Neural crest cell (in vitro differentiated cells): ENCODE measurements around the gene PRR5. TPM values are rescaled to one million over a fixed set of nuclear protein-coding genes. Genes with fewer than 3 reads are reported as not detected.

Source experiments
- DNase-seq: peaks from one replicate; pipeline ENCODE4 v3.0.0; 2021; ENCODE audit warnings: low read depth, mixed read lengths, low spot score
- H3K27ac Mint-ChIP-seq: one replicate; pipeline ENCODE4 v1.8.0; 2021; ENCODE audit warnings: mild to moderate bottlenecking, mixed read lengths; ENCODE audit not compliant: unreplicated experiment
- H3K27me3 Mint-ChIP-seq: 2 replicates; pipeline ENCODE4 v1.8.0; 2021; ENCODE audit warnings: low read depth, mild to moderate bottlenecking, mixed read lengths
- H3K36me3 Mint-ChIP-seq: 2 replicates; pipeline ENCODE4 v1.8.0; 2021; ENCODE audit warnings: low read depth, mild to moderate bottlenecking, mixed read lengths
- H3K4me1 Mint-ChIP-seq: 2 replicates; pipeline ENCODE4 v1.8.0; 2021; ENCODE audit warnings: mixed read lengths
- H3K4me3 Mint-ChIP-seq: one replicate; pipeline ENCODE4 v1.8.0; 2021; ENCODE audit warnings: mild to moderate bottlenecking, mixed read lengths
- H3K9me3 Mint-ChIP-seq: 2 replicates; pipeline ENCODE4 v1.8.0; 2021; ENCODE audit warnings: mixed read lengths
- total RNA-seq: library from RNA; stranded (reverse); gene quantifications from 2 replicates; pipeline ENCODE4 v1.2.1, GENCODE V29; 2021
- TF ChIP-seq, protein P1 (sequence below): fragments of 200-600 bp; sonication (generic); conservative IDR thresholded peaks from 2 replicates; pipeline ENCODE4 v1.5.0; 2021; ENCODE audit warnings: antibody characterized with exemption, mild to moderate bottlenecking

PRR5 gene
- total RNA-seq, 1 donor from 2014 or later: 11.9 TPM

DNA sequence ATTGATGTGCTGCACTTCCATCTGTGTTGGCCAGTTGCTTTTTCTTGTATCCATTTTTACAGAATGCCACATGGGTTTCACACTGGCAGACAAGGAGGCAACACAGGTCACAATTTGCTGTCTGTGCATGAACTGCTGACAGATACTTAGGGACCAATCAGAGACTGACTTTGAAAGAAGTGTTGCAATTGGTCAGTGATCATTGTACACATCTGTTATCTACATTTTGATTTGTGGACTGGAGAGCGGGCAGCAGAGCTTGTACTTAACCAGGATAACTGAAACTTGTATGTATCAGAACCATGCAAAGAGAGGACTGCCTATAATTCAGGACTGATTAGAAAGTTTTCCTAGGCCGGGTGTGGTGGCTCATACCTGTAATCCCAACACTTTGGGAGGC is 21.8 kb downstream of the PRR5 start:
- Mint-ChIP-seq H3K36me3 (no peaks in the 10 kb centered on the region), H3K9me3 (no peaks in the 10 kb centered on the region), H3K4me1 (peaks cover 14% of the 10 kb centered on the region), H3K4me3 (no peak overlapping the region), H3K27me3 (no peaks in the 10 kb centered on the region), H3K27ac (no peak overlapping the region)
- TF ChIP-seq, protein P1, sequence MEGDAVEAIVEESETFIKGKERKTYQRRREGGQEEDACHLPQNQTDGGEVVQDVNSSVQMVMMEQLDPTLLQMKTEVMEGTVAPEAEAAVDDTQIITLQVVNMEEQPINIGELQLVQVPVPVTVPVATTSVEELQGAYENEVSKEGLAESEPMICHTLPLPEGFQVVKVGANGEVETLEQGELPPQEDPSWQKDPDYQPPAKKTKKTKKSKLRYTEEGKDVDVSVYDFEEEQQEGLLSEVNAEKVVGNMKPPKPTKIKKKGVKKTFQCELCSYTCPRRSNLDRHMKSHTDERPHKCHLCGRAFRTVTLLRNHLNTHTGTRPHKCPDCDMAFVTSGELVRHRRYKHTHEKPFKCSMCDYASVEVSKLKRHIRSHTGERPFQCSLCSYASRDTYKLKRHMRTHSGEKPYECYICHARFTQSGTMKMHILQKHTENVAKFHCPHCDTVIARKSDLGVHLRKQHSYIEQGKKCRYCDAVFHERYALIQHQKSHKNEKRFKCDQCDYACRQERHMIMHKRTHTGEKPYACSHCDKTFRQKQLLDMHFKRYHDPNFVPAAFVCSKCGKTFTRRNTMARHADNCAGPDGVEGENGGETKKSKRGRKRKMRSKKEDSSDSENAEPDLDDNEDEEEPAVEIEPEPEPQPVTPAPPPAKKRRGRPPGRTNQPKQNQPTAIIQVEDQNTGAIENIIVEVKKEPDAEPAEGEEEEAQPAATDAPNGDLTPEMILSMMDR: no peak
- no peak for DNase-seq

DNA sequence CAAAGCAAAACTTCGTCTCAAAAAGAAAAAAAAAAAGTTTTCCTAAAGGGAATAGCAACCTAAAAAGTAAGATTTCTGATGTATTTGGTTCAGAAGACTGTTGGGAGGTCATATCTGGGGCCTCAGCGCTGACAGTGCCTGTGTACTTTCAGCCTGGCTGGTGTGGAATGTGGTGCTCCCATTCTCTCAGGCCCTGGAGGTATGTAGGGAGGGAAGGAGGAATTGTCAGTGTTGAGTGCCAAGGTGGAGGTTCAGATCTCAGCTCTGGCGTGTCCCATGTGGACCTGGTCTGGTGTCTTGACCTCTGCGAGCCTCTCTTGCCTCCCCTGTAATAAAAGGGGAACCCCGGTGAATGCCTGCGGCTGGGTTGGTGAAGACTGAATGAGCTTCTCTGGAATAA is 22.4 kb downstream of the PRR5 start:
- Mint-ChIP-seq H3K27me3 (no peaks in the 10 kb centered on the region), H3K4me1 (peaks cover 19% of the 10 kb centered on the region), H3K9me3 (no peaks in the 10 kb centered on the region), H3K36me3 (no peaks in the 10 kb centered on the region), H3K27ac (no peak overlapping the region), H3K4me3 (no peak overlapping the region)
- TF ChIP-seq, protein P1: no peak
- DNase-seq: no peak

DNA sequence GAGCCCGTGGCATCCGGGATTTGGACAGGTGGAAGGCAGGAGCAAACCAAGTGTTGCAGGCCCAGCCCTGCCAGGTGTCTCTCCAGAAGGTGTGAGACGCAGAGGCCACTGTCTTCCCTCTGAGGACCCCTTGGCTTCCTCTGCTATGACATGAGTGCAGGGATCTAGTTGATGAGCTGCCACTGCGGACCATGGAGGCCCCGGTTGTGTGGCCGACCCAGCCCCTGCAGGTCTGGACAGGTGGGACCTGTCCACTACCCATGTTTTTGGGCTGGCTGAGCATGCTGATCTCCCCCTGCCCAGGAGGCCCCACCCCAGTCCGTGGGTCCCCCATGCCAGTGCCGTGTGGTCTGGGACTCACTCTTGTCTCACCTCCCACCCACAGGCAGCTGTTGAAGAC is 22.9 kb downstream of the PRR5 start:
- no peak overlapping the region for H3K27ac Mint-ChIP-seq

DNA sequence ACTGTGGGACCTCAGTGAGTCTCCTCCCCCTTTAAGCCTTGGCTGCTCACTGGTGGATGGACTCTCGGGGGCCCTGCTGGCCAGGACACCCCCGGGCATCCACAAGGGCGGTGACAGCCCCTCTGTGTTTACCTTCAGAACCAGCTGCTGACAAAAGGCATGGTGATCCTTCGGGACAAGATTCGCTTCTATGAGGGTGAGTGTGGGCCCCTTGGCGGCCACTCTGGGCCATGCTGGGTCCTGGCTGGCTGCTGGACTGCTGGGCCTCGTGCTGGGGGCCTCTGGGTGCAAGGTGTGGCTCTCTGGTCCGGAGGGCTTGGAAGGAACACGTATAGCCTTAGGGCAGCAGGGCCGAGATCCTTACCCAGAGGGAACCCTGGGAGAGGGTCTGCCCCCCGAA is 24.4 kb downstream of the PRR5 start:
- TF ChIP-seq, protein P1: no peak
- H3K4me1 Mint-ChIP-seq: peaks cover 29% of the 10 kb centered on the region
- H3K36me3 Mint-ChIP-seq: peaks cover 3% of the 10 kb centered on the region
- no peaks in the 10 kb centered on the region for H3K27me3 Mint-ChIP-seq
- DNase-seq: no peak
- H3K27ac Mint-ChIP-seq: no peak overlapping the region
- H3K9me3 Mint-ChIP-seq: no peaks in the 10 kb centered on the region
- H3K4me3 Mint-ChIP-seq: no peak overlapping the region

More for the DNA sequence above, 22.9 kb downstream of the PRR5 start:
- no peaks in the 10 kb centered on the region for H3K36me3 Mint-ChIP-seq
- H3K9me3 Mint-ChIP-seq: no peaks in the 10 kb centered on the region
- H3K4me3 Mint-ChIP-seq: no peak overlapping the region
- H3K27me3 Mint-ChIP-seq: no peaks in the 10 kb centered on the region
- peaks cover 23% of the 10 kb centered on the region for H3K4me1 Mint-ChIP-seq
- no peak for DNase-seq
- TF ChIP-seq, protein P1: no peak

GRCh38 chr22:44727148-44727547 is 25.1 kb downstream of the PRR5 start:
- H3K36me3 Mint-ChIP-seq: peaks cover 3% of the 10 kb centered on the region
- DNase-seq: no peak
- H3K9me3 Mint-ChIP-seq: no peaks in the 10 kb centered on the region
- TF ChIP-seq, protein P1: no peak
- H3K4me1 Mint-ChIP-seq: peaks cover 27% of the 10 kb centered on the region
- no peak overlapping the region for H3K27ac Mint-ChIP-seq
- H3K4me3 Mint-ChIP-seq: no peak overlapping the region
- H3K27me3 Mint-ChIP-seq: no peaks in the 10 kb centered on the region

- no peak for DNase-seq
- Mint-ChIP-seq H3K27ac (no peak overlapping the region), H3K4me3 (no peak overlapping the region), H3K4me1 (peaks cover 24% of the 10 kb centered on the region), H3K27me3 (no peaks in the 10 kb centered on the region), H3K36me3 (peaks cover 3% of the 10 kb centered on the region), H3K9me3 (no peaks in the 10 kb centered on the region)
- TF ChIP-seq, protein P1: no peak
Observed at GRCh38 chr22:44727709-44728108, 25.7 kb downstream of the PRR5 start.
